ENCODE data around the gene FAM3C.
"Not testable (repeated sequence)": the region's sequence is repeated elsewhere in the genome, so short reads cannot be mapped to it uniquely, and the experiment has no call there.

Gene FAM3C

GRCh38 chr7:121329191-121330052, 66.7 kb downstream of the FAM3C start:
- no peak for DNase-seq

- no peak for DNase-seq
These were observed 67.5 kb downstream of the FAM3C start, which contains the start of gene WNT16 for GRCh38 chr7:121328508-121329190. Gene WNT16 (plus strand): TSS chr7:121329000. CDS start chr7:121329293, 293 bp downstream.

- DNase-seq = no peak
These were observed 68.4 kb downstream of the FAM3C start for GRCh38 chr7:121327671-121328070.

- no peak for DNase-seq
These were observed 72.4 kb downstream of the FAM3C start for GRCh38 chr7:121323515-121324302.

- DNase-seq = no peak
These were observed 73.6 kb downstream of the FAM3C start for GRCh38 chr7:121322460-121322859.

- DNase-seq = not testable (repeated sequence)
These were observed 80.9 kb downstream of the FAM3C start for GRCh38 chr7:121315170-121315569.

- DNase-seq = no peak
These were observed 82.1 kb downstream of the FAM3C start for GRCh38 chr7:121313793-121314676.

- no peak for DNase-seq
These were observed 82.8 kb downstream of the FAM3C start for GRCh38 chr7:121313220-121313792.

- no peak for DNase-seq
These were observed 89.0 kb downstream of the FAM3C start for GRCh38 chr7:121307021-121307574.

GRCh38 chr7:121306565-121306964, 89.5 kb downstream of the FAM3C start:
- no peak for DNase-seq

- no peak for DNase-seq
These were observed 91.0 kb downstream of the FAM3C start for GRCh38 chr7:121305109-121305508.

GRCh38 chr7:121304102-121304658, 91.9 kb downstream of the FAM3C start:
- no peak for DNase-seq

GRCh38 chr7:121303422-121304101, 92.5 kb downstream of the FAM3C start:
- no peak for DNase-seq

GRCh38 chr7:121302214-121302745, 93.8 kb downstream of the FAM3C start:
- DNase-seq = no peak

- DNase-seq = no peak
These were observed 94.5 kb downstream of the FAM3C start for GRCh38 chr7:121301446-121302213.

GRCh38 chr7:121300685-121301420, 95.3 kb downstream of the FAM3C start:
- no peak for DNase-seq

Data from central memory CD4-positive, alpha-beta T cell (primary cell).